ENCODE results near the gene LNPEP.

Gene LNPEP

DNA sequence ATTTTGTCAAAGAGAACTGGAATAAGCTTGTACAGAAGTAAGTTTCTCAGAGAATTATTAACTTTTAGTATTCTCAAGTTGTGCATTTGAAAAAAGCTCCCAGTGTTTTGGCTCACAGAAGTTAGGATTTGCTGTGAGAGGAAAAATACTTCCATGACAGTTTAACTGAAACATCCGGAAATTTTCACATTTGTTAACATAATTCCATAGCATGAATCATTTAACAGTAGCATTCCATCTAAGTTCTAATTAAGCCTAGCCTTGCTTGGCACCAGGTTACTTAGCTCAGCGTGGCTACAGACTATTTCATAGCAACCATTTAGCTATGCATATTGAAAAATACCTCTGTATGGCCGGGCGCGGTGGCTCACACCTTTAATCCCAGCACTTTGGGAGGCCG, 90.8 kb downstream of the LNPEP start:
- TF ChIP-seq, protein P1, sequence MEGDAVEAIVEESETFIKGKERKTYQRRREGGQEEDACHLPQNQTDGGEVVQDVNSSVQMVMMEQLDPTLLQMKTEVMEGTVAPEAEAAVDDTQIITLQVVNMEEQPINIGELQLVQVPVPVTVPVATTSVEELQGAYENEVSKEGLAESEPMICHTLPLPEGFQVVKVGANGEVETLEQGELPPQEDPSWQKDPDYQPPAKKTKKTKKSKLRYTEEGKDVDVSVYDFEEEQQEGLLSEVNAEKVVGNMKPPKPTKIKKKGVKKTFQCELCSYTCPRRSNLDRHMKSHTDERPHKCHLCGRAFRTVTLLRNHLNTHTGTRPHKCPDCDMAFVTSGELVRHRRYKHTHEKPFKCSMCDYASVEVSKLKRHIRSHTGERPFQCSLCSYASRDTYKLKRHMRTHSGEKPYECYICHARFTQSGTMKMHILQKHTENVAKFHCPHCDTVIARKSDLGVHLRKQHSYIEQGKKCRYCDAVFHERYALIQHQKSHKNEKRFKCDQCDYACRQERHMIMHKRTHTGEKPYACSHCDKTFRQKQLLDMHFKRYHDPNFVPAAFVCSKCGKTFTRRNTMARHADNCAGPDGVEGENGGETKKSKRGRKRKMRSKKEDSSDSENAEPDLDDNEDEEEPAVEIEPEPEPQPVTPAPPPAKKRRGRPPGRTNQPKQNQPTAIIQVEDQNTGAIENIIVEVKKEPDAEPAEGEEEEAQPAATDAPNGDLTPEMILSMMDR (IDR thresholded peaks at IDR 0.05; ENCODE audit: borderline replicate concordance, control extremely low read depth, extremely low read depth, insufficient read depth, missing control alignments): no peak
- DNase-seq (ENCODE audit: low spot score): no peak
- in situ Hi-C loops (cut with MboI; ENCODE audit: low sequenced_read_pairs, unreplicated experiment): no loop called here

DNA sequence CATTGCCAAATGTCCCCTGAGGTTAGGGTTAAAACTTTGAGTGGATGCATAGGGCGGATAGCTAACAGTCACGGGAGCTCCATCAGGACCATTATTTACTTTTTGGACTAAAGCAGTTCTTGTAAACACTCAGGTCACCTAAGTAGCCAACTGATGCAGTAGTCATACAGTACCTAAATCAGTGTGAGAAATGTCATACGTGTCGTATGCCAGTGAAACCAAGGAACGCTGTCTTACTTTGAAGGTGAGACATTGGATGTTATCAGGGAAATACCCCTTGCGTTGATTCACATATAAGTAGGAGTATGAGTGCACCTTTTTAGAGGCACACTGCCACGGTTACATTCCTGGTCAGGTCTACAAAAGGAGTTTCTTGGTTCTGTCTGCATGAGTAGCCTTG, 101.9 kb downstream of the LNPEP start:
- in situ Hi-C loops (cut with MboI; ENCODE audit: low sequenced_read_pairs, unreplicated experiment): no loop called here
- DNase-seq (ENCODE audit: low spot score): no peak
- TF ChIP-seq, protein P1 (IDR thresholded peaks at IDR 0.05; ENCODE audit: borderline replicate concordance, control extremely low read depth, extremely low read depth, insufficient read depth, missing control alignments): no peak

DNA sequence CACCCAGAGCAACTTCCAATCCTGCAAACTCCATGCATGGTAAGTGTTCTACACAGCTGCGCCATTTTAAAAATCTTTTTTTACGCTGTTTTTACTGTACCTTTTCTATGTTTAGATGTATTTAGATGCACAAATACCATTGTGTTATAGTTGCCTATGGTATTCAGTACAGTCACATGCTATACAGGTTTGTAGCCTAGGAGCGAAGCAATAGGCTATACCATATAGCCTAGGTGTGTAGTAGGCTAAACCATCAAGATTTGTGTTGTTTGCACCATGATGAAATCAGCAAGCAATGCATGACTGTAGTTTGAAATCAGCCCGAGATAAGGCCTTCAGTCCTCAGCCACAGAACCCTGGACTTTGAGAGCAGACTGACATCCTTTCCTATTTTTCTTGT, 105.4 kb downstream of the LNPEP start:
- in situ Hi-C loops (cut with MboI; ENCODE audit: low sequenced_read_pairs, unreplicated experiment): no loop called here
- TF ChIP-seq, protein P1 (IDR thresholded peaks at IDR 0.05; ENCODE audit: borderline replicate concordance, control extremely low read depth, extremely low read depth, insufficient read depth, missing control alignments): no peak

DNA sequence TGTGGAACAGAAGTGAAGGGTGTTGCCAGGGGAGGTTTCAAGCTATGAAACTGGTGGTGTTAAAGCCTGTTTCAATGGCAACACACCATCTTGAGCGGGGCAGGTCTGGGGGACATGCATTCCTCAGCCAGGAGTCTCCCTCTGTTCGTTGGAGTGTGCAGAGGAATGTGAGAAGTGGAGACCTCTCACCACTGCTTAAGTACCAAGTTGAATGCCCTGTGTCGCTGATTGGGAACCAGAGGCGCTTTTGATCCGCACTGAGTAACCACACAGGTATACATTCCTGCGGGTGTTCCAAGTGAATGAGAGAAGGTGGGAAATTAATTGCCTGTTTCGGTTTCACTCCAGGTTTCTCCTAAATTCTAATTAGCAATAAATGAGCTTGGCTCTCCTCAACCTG, 107.1 kb downstream of the LNPEP start:
- in situ Hi-C loops (cut with MboI; ENCODE audit: low sequenced_read_pairs, unreplicated experiment): no loop called here
- TF ChIP-seq, protein P1 (IDR thresholded peaks at IDR 0.05; ENCODE audit: borderline replicate concordance, control extremely low read depth, extremely low read depth, insufficient read depth, missing control alignments): no peak
- DNase-seq (ENCODE audit: low spot score): no peak

More for the DNA sequence above, 105.4 kb downstream of the LNPEP start:
- no peak for DNase-seq (ENCODE audit: low spot score)

DNA sequence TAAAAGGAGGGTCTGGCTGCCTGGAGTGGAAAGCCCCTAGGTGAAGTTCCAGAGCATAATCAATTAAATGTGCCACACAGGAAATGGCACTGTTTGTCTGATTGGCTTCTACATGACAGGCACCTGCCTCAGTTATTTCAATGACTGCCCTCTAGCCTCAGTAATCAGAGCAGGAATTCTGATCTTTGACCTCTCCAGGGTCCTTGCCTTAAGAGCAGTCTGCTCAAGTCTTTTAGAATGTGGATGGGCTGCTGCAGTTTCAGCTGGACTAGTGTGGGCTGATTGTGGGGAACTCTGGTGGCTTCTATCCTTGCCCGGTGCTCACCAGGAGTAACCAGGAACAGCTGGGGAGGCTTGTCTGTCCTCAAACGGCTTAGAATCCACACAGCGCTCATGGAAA, 107.6 kb downstream of the LNPEP start:
- DNase-seq (ENCODE audit: low spot score): no peak
- in situ Hi-C loops (cut with MboI; ENCODE audit: low sequenced_read_pairs, unreplicated experiment): no loop called here

DNA sequence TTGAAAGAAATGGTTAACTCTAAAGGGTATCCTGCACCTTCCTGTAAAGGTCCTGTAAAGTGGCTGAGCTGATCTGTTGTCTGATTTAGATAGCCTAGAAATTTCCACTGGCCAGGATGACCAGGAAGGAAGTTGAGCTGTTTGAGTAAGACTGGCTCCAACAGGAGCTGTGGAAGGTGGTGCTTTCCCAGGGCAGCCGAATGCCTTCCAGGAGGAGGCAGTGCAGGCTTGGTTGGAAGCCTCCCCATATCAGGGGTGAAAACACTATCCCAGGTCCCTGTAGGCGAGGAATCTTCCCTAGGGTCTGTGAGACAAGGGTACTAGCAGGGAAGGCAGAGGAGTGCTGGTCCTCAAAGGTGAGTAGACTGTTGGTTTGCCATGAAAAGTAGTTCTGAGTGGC, 108.2 kb downstream of the LNPEP start:
- in situ Hi-C loops (cut with MboI; ENCODE audit: low sequenced_read_pairs, unreplicated experiment): no loop called here
- TF ChIP-seq, protein P1 (IDR thresholded peaks at IDR 0.05; ENCODE audit: borderline replicate concordance, control extremely low read depth, extremely low read depth, insufficient read depth, missing control alignments): no peak
- no peak for DNase-seq (ENCODE audit: low spot score)

More for the DNA sequence above, 107.6 kb downstream of the LNPEP start:
- TF ChIP-seq, protein P1 (IDR thresholded peaks at IDR 0.05; ENCODE audit: borderline replicate concordance, control extremely low read depth, extremely low read depth, insufficient read depth, missing control alignments): no peak

Measured in GM13976 (cell line).